C4-2B (cell line): ENCODE data around the gene SNX24.

Experiments
- ZFX ChIP-seq: fragments of 450-650 bp; IDR thresholded peaks from 2 replicates; pipeline ENCODE4 v1.6.1; 2017
- TF ChIP-seq, protein P1 (sequence below): fragments of 450-650 bp; conservative IDR thresholded peaks from 2 replicates; pipeline ENCODE4 v1.5.1; 2017; ENCODE audit warnings: mild to moderate bottlenecking

DNA sequence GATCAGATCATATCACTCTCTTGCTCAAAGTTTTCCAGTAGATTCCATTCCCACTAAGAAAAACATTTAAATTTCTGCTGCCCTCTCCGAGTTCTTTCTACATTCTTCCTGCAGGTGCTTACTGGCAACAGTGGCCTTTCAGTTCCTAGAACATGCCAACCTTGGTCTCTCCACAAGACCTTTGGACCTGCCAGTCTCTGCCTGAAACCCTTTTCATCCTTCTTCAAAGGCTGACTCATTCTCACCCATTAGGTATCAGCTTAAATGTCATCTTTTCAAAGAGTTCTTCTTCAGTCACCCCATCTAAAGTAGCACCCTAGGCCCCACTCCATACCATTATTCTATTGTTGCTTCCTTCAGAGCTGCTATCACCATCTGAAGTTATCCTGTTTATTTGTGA is 169.3 kb downstream of the SNX24 start:
- TF ChIP-seq, protein P1, sequence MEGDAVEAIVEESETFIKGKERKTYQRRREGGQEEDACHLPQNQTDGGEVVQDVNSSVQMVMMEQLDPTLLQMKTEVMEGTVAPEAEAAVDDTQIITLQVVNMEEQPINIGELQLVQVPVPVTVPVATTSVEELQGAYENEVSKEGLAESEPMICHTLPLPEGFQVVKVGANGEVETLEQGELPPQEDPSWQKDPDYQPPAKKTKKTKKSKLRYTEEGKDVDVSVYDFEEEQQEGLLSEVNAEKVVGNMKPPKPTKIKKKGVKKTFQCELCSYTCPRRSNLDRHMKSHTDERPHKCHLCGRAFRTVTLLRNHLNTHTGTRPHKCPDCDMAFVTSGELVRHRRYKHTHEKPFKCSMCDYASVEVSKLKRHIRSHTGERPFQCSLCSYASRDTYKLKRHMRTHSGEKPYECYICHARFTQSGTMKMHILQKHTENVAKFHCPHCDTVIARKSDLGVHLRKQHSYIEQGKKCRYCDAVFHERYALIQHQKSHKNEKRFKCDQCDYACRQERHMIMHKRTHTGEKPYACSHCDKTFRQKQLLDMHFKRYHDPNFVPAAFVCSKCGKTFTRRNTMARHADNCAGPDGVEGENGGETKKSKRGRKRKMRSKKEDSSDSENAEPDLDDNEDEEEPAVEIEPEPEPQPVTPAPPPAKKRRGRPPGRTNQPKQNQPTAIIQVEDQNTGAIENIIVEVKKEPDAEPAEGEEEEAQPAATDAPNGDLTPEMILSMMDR: no peak
- TF ChIP-seq ZFX: no peak
